ENCODE data around the gene SH2D4B.

DNA sequence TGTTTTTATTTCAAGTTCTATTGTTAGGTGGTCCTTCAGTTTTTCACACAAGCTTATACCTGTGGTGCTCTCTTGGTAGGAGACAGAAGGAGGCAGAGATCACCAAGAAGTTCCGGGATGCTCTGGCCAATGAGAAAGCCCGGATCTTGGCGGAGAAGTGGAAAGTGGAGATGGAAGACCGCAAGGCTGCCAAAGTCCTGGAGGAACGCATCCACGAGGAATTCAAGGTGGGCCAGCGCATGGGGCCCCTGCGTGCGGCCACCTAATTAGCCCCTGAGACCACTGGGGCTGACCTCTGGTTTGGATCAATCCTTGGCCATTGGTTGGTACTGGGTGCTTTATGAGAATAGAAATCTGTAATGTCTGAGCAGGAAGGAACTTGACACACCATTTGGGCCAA lies 33.6 kb downstream of the SH2D4B start:
- TF ChIP-seq SNAI2 (CRISPR knock-in tag; IDR thresholded peaks at IDR 0.05): no peak
- TF ChIP-seq, protein P1, sequence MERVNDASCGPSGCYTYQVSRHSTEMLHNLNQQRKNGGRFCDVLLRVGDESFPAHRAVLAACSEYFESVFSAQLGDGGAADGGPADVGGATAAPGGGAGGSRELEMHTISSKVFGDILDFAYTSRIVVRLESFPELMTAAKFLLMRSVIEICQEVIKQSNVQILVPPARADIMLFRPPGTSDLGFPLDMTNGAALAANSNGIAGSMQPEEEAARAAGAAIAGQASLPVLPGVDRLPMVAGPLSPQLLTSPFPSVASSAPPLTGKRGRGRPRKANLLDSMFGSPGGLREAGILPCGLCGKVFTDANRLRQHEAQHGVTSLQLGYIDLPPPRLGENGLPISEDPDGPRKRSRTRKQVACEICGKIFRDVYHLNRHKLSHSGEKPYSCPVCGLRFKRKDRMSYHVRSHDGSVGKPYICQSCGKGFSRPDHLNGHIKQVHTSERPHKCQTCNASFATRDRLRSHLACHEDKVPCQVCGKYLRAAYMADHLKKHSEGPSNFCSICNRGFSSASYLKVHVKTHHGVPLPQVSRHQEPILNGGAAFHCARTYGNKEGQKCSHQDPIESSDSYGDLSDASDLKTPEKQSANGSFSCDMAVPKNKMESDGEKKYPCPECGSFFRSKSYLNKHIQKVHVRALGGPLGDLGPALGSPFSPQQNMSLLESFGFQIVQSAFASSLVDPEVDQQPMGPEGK (CRISPR knock-in tag; IDR thresholded peaks at IDR 0.05; ENCODE audit: borderline replicate concordance): no peak
